ENCODE results near the gene CEP70.

The CEP70 gene

GRCh38 chr3:138450704-138451424, 143.2 kb downstream of the CEP70 start:
- TF ChIP-seq ARNTL (CRISPR knock-in tag; IDR thresholded peaks at IDR 0.05; ENCODE audit: borderline replicate concordance, low read depth), result no peak
- TF ChIP-seq TCF4 (CRISPR knock-in tag; IDR thresholded peaks at IDR 0.05; ENCODE audit: borderline replicate concordance), result no peak
- TF ChIP-seq OSR1 (CRISPR knock-in tag; IDR thresholded peaks at IDR 0.05), result no peak
- ATAC-seq, result no peak

- ATAC-seq, result no peak
- TF ChIP-seq OSR1 (CRISPR knock-in tag; IDR thresholded peaks at IDR 0.05), result no peak
- no peak for TF ChIP-seq ESRRG (CRISPR knock-in tag; IDR thresholded peaks at IDR 0.05)
- TF ChIP-seq ZFP3 (CRISPR knock-in tag; IDR thresholded peaks at IDR 0.05), result no peak
- no peak for TF ChIP-seq ARNTL (CRISPR knock-in tag; IDR thresholded peaks at IDR 0.05; ENCODE audit: borderline replicate concordance, low read depth)
- no peak for TF ChIP-seq ZC3H10 (CRISPR knock-in tag; IDR thresholded peaks at IDR 0.05)
- TF ChIP-seq, protein P1, sequence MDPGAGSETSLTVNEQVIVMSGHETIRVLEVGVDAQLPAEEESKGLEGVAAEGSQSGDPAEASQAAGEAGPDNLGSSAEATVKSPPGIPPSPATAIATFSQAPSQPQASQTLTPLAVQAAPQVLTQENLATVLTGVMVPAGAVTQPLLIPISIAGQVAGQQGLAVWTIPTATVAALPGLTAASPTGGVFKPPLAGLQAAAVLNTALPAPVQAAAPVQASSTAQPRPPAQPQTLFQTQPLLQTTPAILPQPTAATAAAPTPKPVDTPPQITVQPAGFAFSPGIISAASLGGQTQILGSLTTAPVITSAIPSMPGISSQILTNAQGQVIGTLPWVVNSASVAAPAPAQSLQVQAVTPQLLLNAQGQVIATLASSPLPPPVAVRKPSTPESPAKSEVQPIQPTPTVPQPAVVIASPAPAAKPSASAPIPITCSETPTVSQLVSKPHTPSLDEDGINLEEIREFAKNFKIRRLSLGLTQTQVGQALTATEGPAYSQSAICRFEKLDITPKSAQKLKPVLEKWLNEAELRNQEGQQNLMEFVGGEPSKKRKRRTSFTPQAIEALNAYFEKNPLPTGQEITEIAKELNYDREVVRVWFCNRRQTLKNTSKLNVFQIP (CRISPR knock-in tag; IDR thresholded peaks at IDR 0.05; ENCODE audit: borderline replicate concordance, low read depth), result no peak
- no peak for TF ChIP-seq ISL1 (CRISPR knock-in tag; IDR thresholded peaks at IDR 0.05)
- TF ChIP-seq ZNF8 (CRISPR knock-in tag; IDR thresholded peaks at IDR 0.05), result no peak
- no peak for TF ChIP-seq PPARA (CRISPR knock-in tag; IDR thresholded peaks at IDR 0.05; ENCODE audit: borderline replicate concordance)
- TF ChIP-seq, protein P2, sequence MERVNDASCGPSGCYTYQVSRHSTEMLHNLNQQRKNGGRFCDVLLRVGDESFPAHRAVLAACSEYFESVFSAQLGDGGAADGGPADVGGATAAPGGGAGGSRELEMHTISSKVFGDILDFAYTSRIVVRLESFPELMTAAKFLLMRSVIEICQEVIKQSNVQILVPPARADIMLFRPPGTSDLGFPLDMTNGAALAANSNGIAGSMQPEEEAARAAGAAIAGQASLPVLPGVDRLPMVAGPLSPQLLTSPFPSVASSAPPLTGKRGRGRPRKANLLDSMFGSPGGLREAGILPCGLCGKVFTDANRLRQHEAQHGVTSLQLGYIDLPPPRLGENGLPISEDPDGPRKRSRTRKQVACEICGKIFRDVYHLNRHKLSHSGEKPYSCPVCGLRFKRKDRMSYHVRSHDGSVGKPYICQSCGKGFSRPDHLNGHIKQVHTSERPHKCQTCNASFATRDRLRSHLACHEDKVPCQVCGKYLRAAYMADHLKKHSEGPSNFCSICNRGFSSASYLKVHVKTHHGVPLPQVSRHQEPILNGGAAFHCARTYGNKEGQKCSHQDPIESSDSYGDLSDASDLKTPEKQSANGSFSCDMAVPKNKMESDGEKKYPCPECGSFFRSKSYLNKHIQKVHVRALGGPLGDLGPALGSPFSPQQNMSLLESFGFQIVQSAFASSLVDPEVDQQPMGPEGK (CRISPR knock-in tag; IDR thresholded peaks at IDR 0.05; ENCODE audit: borderline replicate concordance), result no peak
- no peak for TF ChIP-seq TCF4 (CRISPR knock-in tag; IDR thresholded peaks at IDR 0.05; ENCODE audit: borderline replicate concordance)
- no peak for TF ChIP-seq GLIS3 (CRISPR knock-in tag; IDR thresholded peaks at IDR 0.05)
- no peak for TF ChIP-seq BACH2 (CRISPR knock-in tag; IDR thresholded peaks at IDR 0.05; ENCODE audit: borderline replicate concordance)
- TF ChIP-seq ZNF70 (CRISPR knock-in tag; IDR thresholded peaks at IDR 0.05), result no peak
- TF ChIP-seq CSRNP3 (CRISPR knock-in tag; IDR thresholded peaks at IDR 0.05), result no peak
- TF ChIP-seq TSHZ2 (CRISPR knock-in tag; IDR thresholded peaks at IDR 0.05), result no peak
- TF ChIP-seq TOX (CRISPR knock-in tag; IDR thresholded peaks at IDR 0.05; ENCODE audit: borderline replicate concordance), result no peak
These were observed 143.9 kb downstream of the CEP70 start for GRCh38 chr3:138450181-138450580.

GRCh38 chr3:138449490-138449889, 144.6 kb downstream of the CEP70 start:
- ATAC-seq, result no peak
- no peak for TF ChIP-seq TSHZ2 (CRISPR knock-in tag; IDR thresholded peaks at IDR 0.05)
- no peak for TF ChIP-seq PPARA (CRISPR knock-in tag; IDR thresholded peaks at IDR 0.05; ENCODE audit: borderline replicate concordance)
- no peak for TF ChIP-seq TCF4 (CRISPR knock-in tag; IDR thresholded peaks at IDR 0.05; ENCODE audit: borderline replicate concordance)
- no peak for TF ChIP-seq ZFP30 (CRISPR knock-in tag; IDR thresholded peaks at IDR 0.05)
- no peak for TF ChIP-seq CREB5 (CRISPR knock-in tag; IDR thresholded peaks at IDR 0.05; ENCODE audit: low read depth)
- no peak for TF ChIP-seq ZFP3 (CRISPR knock-in tag; IDR thresholded peaks at IDR 0.05)
- no peak for TF ChIP-seq ZC3H10 (CRISPR knock-in tag; IDR thresholded peaks at IDR 0.05)
- TF ChIP-seq ZNF70 (CRISPR knock-in tag; IDR thresholded peaks at IDR 0.05), result no peak
- no peak for TF ChIP-seq SNAI2 (CRISPR knock-in tag; IDR thresholded peaks at IDR 0.05)
- no peak for TF ChIP-seq TOX (CRISPR knock-in tag; IDR thresholded peaks at IDR 0.05; ENCODE audit: borderline replicate concordance)
- TF ChIP-seq, protein P2 (CRISPR knock-in tag; IDR thresholded peaks at IDR 0.05; ENCODE audit: borderline replicate concordance), result no peak
- TF ChIP-seq ZNF565 (CRISPR knock-in tag; conservative IDR thresholded peaks at IDR 0.05; ENCODE audit: low read depth), result no peak
- no peak for TF ChIP-seq ESRRG (CRISPR knock-in tag; IDR thresholded peaks at IDR 0.05)
- no peak for TF ChIP-seq CSDC2 (CRISPR knock-in tag; IDR thresholded peaks at IDR 0.05)
- TF ChIP-seq ARNTL (CRISPR knock-in tag; IDR thresholded peaks at IDR 0.05; ENCODE audit: borderline replicate concordance, low read depth), result no peak
